GM12865 (cell line): Measurements from ENCODE around the gene ZBTB20.

Experiments used
- DNase-seq: peaks from one replicate; pipeline ENCODE4 v3.0.0; 2010; ENCODE audit warnings: low read depth
- H3K4me3 ChIP-seq: 2 replicates; pipeline ENCODE4 v1.5.1; 2011; ENCODE audit warnings: mild to moderate bottlenecking, low read depth, low read length, control low read depth
- CTCF ChIP-seq: IDR thresholded peaks from 2 replicates; pipeline ENCODE4 v1.5.1; 2011; ENCODE audit warnings: low read length, control low read depth, low read depth, inconsistent platforms; ENCODE audit not compliant: insufficient read depth; ENCODE audit errors: missing control alignments

The ZBTB20 gene

DNA sequence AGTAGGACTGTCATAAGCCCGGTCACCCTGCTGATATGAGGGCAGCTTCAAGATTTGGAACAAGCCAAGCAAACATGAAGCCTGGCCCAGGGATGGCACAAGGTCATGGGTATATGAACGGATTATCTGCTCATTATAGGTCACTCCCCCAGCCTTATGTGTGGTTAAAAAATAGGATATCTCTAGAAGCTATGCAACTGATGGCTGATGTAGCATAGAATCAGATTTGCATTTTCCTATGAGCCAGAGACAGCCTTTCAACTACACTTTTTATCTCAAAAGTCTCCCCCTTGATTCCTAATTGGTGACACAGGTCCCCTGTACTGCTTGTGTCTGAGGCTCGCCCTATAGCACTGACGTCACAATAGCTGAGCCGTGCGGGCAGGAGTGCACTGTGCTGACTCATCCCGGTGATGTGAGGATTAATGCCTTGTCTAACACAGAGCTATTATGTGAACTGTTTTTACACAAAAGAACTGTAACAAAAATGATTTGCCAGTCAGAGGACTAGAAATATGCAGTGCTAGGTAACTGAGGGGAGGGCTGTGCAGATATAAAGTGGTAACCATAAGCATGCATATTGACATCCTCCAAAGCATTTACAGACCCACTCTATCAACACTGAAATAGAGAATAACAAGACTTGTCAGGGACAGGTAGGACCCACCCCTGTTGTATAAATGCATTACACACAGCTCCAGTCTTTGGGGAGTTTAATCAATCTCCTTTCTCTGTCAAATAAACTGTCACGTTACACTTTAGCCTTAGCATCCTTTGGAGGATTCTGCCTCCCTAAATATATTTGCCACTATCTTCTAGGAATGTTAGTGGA is 648.3 kb downstream of the ZBTB20 start:
- DNase-seq: no peak
- H3K4me3 ChIP-seq: no peak overlapping the region
- no peak for TF ChIP-seq CTCF

GRCh38 chr3:114496874-114497273 is 650.2 kb downstream of the ZBTB20 start:
- H3K4me3 ChIP-seq: no peak overlapping the region
- no peak for TF ChIP-seq CTCF
- no peak for DNase-seq

DNA sequence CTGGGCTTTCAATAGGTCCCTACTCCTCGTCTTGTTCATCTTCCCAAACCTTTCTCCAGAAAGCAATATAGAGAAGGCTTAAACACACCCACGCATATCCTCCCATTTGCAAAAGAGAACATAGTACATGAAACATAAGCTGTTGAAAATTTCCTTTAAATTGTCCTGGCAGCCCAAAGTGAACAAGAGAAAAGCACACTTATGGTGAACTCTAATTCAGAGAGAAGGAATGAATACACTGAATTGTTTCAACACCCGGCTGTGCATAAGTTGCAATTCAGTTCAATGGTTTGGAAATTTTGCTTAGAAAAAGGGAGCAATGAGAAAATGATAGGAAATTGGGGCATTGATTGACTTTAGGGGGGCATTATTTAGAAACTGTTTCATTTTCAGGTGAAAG is 650.6 kb downstream of the ZBTB20 start:
- H3K4me3 ChIP-seq: no peak overlapping the region
- no peak for DNase-seq
- TF ChIP-seq CTCF: no peak

- no peak overlapping the region for H3K4me3 ChIP-seq
- DNase-seq: no peak
- no peak for TF ChIP-seq CTCF
These were observed 651.1 kb downstream of the ZBTB20 start for GRCh38 chr3:114496021-114496434.

DNA sequence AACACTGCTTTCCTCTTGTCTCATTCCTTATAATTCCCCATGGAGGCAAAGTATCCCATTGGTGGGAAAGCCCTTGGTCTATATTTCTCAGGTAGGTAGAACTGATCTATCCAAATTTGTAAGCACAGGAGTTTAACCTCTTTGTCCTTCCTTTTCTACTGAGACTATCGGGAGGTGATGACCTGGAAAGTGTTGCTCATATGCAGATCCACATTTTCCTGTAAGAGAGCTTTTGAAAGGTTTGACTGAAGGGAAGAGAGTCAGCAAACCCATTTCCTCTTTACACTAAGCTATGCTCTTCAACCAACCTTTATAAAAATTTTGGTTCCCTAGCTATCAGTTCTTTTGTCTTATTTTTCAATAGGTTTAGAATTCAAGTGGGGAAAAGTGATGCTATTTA is 652.6 kb downstream of the ZBTB20 start:
- no peak for DNase-seq
- TF ChIP-seq CTCF: no peak
- no peak overlapping the region for H3K4me3 ChIP-seq

DNA sequence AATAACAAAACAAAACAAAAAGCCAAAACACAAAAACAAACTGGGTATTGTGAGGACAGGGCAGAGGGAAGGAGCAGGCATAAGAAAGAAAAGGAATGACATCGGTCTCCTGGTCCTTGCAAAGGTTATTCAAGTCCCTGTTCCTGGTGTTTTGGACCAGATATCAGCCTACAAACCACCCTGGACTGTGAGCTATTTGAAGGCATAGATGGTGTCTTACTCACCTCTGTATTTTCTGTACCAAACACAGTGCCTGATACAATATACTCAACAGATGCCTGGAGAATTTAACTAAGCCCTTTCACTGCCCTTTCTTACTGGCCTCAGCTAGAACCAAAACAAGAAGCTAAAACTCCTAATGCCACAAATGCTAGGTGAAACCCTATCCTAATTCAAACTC is 656.3 kb downstream of the ZBTB20 start:
- TF ChIP-seq CTCF: no peak
- no peak for DNase-seq
- H3K4me3 ChIP-seq: no peak overlapping the region

DNA sequence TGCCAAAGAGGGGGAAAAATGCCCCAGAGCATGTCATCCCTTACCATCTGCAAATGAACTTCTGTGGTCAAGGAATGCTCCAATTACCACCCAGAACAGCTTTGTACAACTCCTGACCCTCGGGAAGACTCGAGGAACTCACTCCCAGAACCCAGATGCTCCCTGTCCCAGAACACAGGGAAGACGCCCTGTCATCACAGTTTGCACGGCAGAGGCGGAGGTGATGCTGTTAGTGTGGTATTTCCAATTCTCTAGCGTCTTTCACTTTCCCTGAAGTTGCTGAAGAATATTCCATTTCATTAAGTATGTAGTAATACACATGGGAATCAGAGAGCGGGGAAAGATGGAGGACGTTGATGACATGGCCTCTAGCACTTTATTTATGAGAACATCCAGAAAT is 659.6 kb downstream of the ZBTB20 start:
- no peak for TF ChIP-seq CTCF
- no peak overlapping the region for H3K4me3 ChIP-seq
- DNase-seq: no peak
